ENCODE results near the gene ID3. TPM values are rescaled to one million over a fixed set of nuclear protein-coding genes. Genes with fewer than 3 reads are reported as not detected.
A peak's percentile ranks its signal among the peaks of the same experiment; 100 is the strongest.

Gene ID3
- total and polyA plus RNA-seq, 2 of the 8 experiments (the other 6 are each of a cell fraction or from before 2014, with no cell fraction given): 240 to 304 TPM

GRCh38 chr1:23554481-23555269 is 4.6 kb downstream of the ID3 start (continued):
- TF ChIP-seq PHF8 (conservative IDR thresholded peaks at IDR 0.05; ENCODE audit: low read depth, low read length): peak; percentile 49

All from H1 (cell line).